ENCODE data around the gene B3GALT6. TPM values are rescaled to one million over a fixed set of nuclear protein-coding genes. Genes with fewer than 3 reads are reported as not detected.

The B3GALT6 gene
- total RNA-seq, 1 donor from 2014 or later = 43.2 TPM

DNA sequence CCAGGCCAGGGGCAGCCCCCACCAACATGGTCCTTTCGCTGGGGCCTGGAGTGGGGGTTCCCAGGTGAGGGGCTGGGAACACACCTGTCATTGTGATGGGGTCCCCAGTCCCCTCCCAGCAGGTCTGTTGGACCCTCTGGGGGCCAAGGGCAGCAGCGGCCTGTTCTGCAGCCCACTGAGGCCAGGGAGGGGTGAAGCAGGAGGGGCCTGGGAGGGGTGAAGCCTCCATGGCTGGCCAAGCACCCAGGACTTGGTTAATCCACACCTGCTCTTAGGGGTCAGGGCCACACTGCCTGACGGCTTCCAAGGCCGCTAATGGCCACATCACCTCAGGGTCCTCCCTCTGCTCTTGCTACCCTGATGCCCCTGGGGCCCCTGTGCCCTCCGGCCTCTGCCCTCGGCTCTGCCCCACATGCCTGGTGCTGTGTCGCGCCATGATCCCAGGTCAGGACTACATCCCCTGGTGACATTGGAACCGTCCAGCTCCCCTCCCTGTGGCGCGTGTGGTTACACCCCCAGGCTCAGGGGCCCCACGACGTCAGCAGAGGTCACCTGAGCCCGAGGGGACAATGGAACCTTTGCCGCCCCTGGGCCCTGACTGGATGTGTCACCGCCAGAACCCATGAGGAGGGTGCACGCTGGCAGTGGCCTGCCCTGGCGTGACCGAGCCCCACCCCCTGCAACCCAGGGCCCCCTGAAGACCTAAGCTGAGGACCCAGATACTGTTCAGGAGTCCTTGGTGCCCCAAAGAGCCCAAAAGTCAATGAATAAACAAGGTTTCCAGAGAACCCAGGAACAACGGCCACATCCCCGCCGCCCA is 32.7 kb upstream of the B3GALT6 start:
- H3K4me1 Mint-ChIP-seq (ENCODE audit: unreplicated experiment) = no peaks in the 10 kb centered on the region
- no peak overlapping the region for H3K27ac Mint-ChIP-seq (ENCODE audit: unreplicated experiment)
- peak; percentile 4 for DNase-seq (ENCODE audit: low spot score)
- peaks cover 8% of the 10 kb centered on the region for H3K27me3 Mint-ChIP-seq (ENCODE audit: unreplicated experiment)
- H3K4me3 Mint-ChIP-seq (ENCODE audit: unreplicated experiment) = no peak overlapping the region
- no peak for TF ChIP-seq CTCF (IDR thresholded peaks at IDR 0.05; ENCODE audit: unreplicated experiment)
- H3K9me3 Mint-ChIP-seq (ENCODE audit: unreplicated experiment) = no peaks in the 10 kb centered on the region
- H3K36me3 Mint-ChIP-seq (ENCODE audit: low read depth, unreplicated experiment) = peaks cover 6% of the 10 kb centered on the region

DNA sequence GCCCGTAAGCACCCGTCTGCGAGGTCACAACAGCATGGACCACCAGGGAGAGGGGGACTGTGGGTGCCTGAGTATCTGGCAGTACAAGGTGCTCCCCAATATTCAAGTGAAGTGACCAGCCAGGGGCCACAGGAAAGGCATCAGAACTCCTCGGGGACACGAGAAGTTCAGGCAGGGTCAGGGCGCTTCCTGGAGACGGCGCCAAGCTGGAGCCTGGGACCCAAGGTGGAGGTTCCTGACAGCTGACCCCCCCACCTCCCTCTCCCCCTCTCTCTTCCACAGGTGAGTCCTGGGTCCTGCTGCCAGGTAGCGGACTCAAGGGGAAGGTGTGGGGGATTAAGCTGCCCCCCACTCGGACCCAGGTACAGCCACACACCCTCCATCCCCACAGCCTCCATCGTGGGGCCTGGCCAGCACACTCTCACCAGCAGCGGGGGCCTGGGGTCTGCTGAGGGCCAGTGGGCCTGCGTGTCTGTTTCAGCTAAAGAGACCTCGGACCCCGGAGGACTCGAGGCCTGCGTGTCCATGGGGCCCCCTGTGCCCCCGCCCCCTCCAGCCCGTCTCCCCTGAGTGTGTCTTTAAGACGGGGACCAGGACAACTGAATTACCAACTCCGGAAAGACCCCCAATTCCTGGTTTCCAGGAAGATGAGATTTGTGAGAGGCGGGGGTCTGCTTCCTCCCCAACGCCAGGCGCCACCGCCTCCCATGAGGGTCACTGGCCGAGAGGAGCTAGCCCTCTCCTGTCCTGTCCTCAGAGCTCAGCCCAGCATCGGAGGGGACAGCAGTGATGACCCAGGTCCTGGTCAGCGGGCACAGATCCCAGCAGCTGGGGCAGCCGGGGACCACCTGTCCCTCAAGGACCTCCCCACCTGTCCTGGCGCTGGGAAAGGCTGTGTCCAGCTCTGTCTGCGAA is 31.8 kb upstream of the B3GALT6 start:
- Mint-ChIP-seq H3K9me3 (ENCODE audit: unreplicated experiment) (no peaks in the 10 kb centered on the region), H3K27ac (ENCODE audit: unreplicated experiment) (no peak overlapping the region), H3K4me3 (ENCODE audit: unreplicated experiment) (no peak overlapping the region), H3K4me1 (ENCODE audit: unreplicated experiment) (no peaks in the 10 kb centered on the region), H3K36me3 (ENCODE audit: low read depth, unreplicated experiment) (no peaks in the 10 kb centered on the region), H3K27me3 (ENCODE audit: unreplicated experiment) (peaks cover 6% of the 10 kb centered on the region)
- peak; percentile 5 for DNase-seq (ENCODE audit: low spot score)
- no peak for TF ChIP-seq CTCF (IDR thresholded peaks at IDR 0.05; ENCODE audit: unreplicated experiment)

- Mint-ChIP-seq H3K4me1 (ENCODE audit: unreplicated experiment) (no peaks in the 10 kb centered on the region), H3K36me3 (ENCODE audit: low read depth, unreplicated experiment) (no peaks in the 10 kb centered on the region), H3K4me3 (ENCODE audit: unreplicated experiment) (no peak overlapping the region), H3K27ac (ENCODE audit: unreplicated experiment) (no peak overlapping the region), H3K27me3 (ENCODE audit: unreplicated experiment) (peaks cover 4% of the 10 kb centered on the region), H3K9me3 (ENCODE audit: unreplicated experiment) (no peaks in the 10 kb centered on the region)
- DNase-seq (ENCODE audit: low spot score) = peak; percentile 29
- no peak for TF ChIP-seq CTCF (IDR thresholded peaks at IDR 0.05; ENCODE audit: unreplicated experiment)
These were observed 30.9 kb upstream of the B3GALT6 start for GRCh38 chr1:1200876-1201810.

GRCh38 chr1:1202831-1203560 is 29.0 kb upstream of the B3GALT6 start:
- TF ChIP-seq CTCF (IDR thresholded peaks at IDR 0.05; ENCODE audit: unreplicated experiment) = no peak
- Mint-ChIP-seq H3K36me3 (ENCODE audit: low read depth, unreplicated experiment) (no peaks in the 10 kb centered on the region), H3K27ac (ENCODE audit: unreplicated experiment) (no peak overlapping the region), H3K4me3 (ENCODE audit: unreplicated experiment) (no peak overlapping the region), H3K4me1 (ENCODE audit: unreplicated experiment) (no peaks in the 10 kb centered on the region), H3K9me3 (ENCODE audit: unreplicated experiment) (no peaks in the 10 kb centered on the region), H3K27me3 (ENCODE audit: unreplicated experiment) (no peaks in the 10 kb centered on the region)
- DNase-seq (ENCODE audit: low spot score) = peak; percentile 4

Measured in endothelial cell (in vitro differentiated cells).